MM.1S (cell line): ENCODE measurements around the gene PDE6G.

Source experiments
- DNase-seq: peaks from one replicate; pipeline ENCODE4 v3.0.0-alpha.2; 2015
- H2AFZ ChIP-seq: fragments of 300-600 bp; sonication (generic); 2 replicates; pipeline ENCODE4 v1.6.0; 2016; ENCODE audit warnings: antibody characterized with exemption, low read length
- H3F3A ChIP-seq: fragments of 300-600 bp; sonication (generic); 2 replicates; pipeline ENCODE4 v1.6.1; 2016; ENCODE audit warnings: mild to moderate bottlenecking, antibody characterized with exemption, low read length, moderate library complexity, mixed read lengths; ENCODE audit not compliant: insufficient read depth
- H3K27ac ChIP-seq: fragments of 300-600 bp; sonication (generic); 2 replicates; pipeline ENCODE4 v1.5.1; 2016; ENCODE audit warnings: mild to moderate bottlenecking, low read length
- H3K27me3 ChIP-seq: fragments of 300-600 bp; sonication (generic); replicated peaks from 2 replicates; pipeline ENCODE4 v1.6.0; 2016; ENCODE audit warnings: low read length; ENCODE audit not compliant: insufficient read depth
- H3K36me3 ChIP-seq: fragments of 300-600 bp; sonication (generic); replicated peaks from 2 replicates; pipeline ENCODE4 v1.6.1; 2016; ENCODE audit warnings: mild to moderate bottlenecking, low read length, mixed read lengths; ENCODE audit not compliant: insufficient read depth
- H3K4me1 ChIP-seq: fragments of 300-600 bp; sonication (generic); 2 replicates; pipeline ENCODE4 v1.6.1; 2016; ENCODE audit warnings: low read length, mixed read lengths
- H3K4me2 ChIP-seq: fragments of 300-600 bp; sonication (generic); 2 replicates; pipeline ENCODE4 v1.6.0; 2016; ENCODE audit warnings: low read depth, low read length
- H3K4me3 ChIP-seq: fragments of 300-600 bp; sonication (generic); 2 replicates; pipeline ENCODE4 v1.5.1; 2016; ENCODE audit warnings: low read length, mixed read lengths
- H3K79me2 ChIP-seq: fragments of 300-600 bp; sonication (generic); 2 replicates; pipeline ENCODE4 v1.6.1; 2016; ENCODE audit warnings: mixed run types, low read length, mixed read lengths
- H3K9ac ChIP-seq: fragments of 300-600 bp; sonication (generic); 2 replicates; pipeline ENCODE4 v1.6.1; 2016; ENCODE audit warnings: low read length, mixed read lengths
- H3K9me2 ChIP-seq: fragments of 300-600 bp; sonication (generic); replicated peaks from 2 replicates; pipeline ENCODE4 v1.6.1; 2016; ENCODE audit warnings: mild to moderate bottlenecking, low read length, mixed read lengths; ENCODE audit not compliant: insufficient read depth
- H3K9me3 ChIP-seq: fragments of 300-600 bp; sonication (generic); replicated peaks from 2 replicates; pipeline ENCODE4 v1.6.1; 2016; ENCODE audit warnings: mild to moderate bottlenecking, low read length, mixed read lengths; ENCODE audit not compliant: insufficient read depth
- H4K20me1 ChIP-seq: fragments of 300-600 bp; sonication (generic); 2 replicates; pipeline ENCODE4 v1.6.1; 2016; ENCODE audit warnings: mild to moderate bottlenecking, low read length, moderate library complexity, mixed read lengths; ENCODE audit not compliant: insufficient read depth
- CTCF ChIP-seq: fragments of 300-600 bp; sonication (generic); IDR thresholded peaks from 2 replicates; pipeline ENCODE4 v1.5.1; 2016; ENCODE audit warnings: antibody characterized with exemption, low read length, mixed read lengths
- EZH2 ChIP-seq: fragments of 300-600 bp; sonication (generic); optimal IDR thresholded peaks from 2 replicates; pipeline ENCODE3; 2017; ENCODE audit warnings: low read depth, mild to moderate bottlenecking, antibody characterized with exemption, low read length, mixed read lengths
- EZH2phosphoT487 ChIP-seq: fragments of 300-600 bp; sonication (generic); IDR thresholded peaks from 2 replicates; pipeline ENCODE4 v1.6.1; 2018; ENCODE audit warnings: antibody characterized with exemption, low read length

Gene PDE6G

DNA sequence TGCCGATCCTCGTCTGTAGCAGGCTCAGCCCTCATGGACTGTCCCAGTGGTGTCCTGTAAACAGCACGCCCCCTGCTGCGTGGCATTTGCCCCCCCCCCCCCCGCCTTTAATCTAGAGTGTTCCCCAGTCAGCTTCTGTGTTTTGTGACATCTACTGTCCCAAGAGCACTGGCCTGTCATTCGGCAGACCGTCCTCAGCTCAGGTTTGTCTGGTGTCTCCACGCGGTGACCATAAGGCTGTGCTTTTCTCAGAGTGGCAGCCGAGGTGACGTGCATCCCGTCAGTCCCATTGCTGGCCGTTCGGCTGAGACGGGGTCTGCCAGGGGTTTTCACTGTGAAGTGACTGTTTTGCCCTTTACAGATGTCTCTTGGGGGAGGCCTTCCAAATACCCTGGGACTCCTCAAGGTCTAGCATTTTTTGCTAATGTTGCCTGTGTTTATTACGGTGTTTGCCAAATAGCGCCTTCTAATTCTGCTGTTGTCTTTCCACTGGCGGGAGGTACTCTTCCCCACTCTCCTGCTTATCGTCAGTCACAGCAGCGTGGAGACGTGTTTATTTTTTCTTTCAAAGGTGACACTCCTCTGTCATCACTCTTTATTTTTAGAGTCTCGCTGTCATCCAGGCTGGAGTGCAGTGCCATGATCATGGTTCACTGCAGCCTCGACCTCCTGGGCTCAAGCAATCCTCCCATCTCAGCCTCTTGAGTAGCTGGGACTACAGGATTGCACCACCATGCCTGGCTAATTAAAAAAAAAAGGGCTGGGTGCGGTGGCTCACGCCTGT lies 41.1 kb upstream of the PDE6G start:
- Histone ChIP-seq H3K9me2 (no peaks in the 10 kb centered on the region), H4K20me1 (no peaks in the 10 kb centered on the region; the same call in 1 of the 2 replicates), H3K9ac (no peak overlapping the region), H3K36me3 (no peaks in the 10 kb centered on the region; the same call in 1 of the 2 replicates), H2AFZ (no peak overlapping the region), H3K9me3 (no peaks in the 10 kb centered on the region), H3K79me2 (peaks cover 45% of the 10 kb centered on the region), H3K27me3 (no peaks in the 10 kb centered on the region), H3K4me2 (no peak overlapping the region), H3F3A (peaks cover 12% of the 10 kb centered on the region), H3K27ac (no peak overlapping the region), H3K4me1 (peaks cover 10% of the 10 kb centered on the region), H3K4me3 (no peak overlapping the region)
- no peak for TF ChIP-seq EZH2
- TF ChIP-seq EZH2phosphoT487: no peak
- no peak for TF ChIP-seq CTCF
- no peak for DNase-seq

DNA sequence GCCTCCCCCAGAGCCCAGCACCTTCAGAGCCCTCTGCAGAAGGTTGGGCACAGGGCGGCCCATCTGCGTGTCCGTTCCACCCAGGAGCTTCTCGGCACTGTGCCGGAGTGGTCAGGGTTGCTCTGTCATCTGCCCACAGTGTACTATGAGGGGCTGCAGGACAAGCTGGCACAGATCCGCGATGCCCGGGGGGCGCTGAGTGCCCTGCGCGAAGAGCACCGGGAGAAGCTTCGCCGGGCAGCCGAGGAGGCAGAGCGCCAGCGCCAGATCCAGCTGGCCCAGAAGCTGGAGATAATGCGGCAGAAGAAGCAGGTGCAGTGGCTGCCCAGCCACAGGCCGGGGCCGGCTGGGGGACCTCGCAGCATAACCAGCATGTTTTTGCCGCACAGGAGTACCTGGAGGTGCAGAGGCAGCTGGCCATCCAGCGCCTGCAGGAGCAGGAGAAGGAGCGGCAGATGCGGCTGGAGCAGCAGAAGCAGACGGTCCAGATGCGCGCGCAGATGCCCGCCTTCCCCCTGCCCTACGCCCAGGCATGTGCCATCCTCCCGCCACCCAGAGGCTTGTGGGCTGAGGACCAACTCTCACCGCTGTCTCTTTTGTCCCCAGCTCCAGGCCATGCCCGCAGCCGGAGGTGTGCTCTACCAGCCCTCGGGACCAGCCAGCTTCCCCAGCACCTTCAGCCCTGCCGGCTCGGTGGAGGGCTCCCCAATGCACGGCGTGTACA lies 40.0 kb upstream of the PDE6G start:
- no peak for TF ChIP-seq CTCF
- TF ChIP-seq EZH2: no peak
- TF ChIP-seq EZH2phosphoT487: no peak
- Histone ChIP-seq H3K36me3 (peaks cover 4% of the 10 kb centered on the region), H3K9me3 (no peaks in the 10 kb centered on the region)

GRCh38 chr17:81695801-81696200 lies 39.5 kb upstream of the PDE6G start:
- Histone ChIP-seq H3F3A (no peaks in the 10 kb centered on the region), H3K9ac (no peak overlapping the region), H3K27ac (no peak overlapping the region), H3K9me2 (no peaks in the 10 kb centered on the region), H4K20me1 (no peaks in the 10 kb centered on the region), H3K36me3 (peaks cover 4% of the 10 kb centered on the region; the same call in 1 of the 2 replicates), H2AFZ (no peak overlapping the region), H3K27me3 (no peaks in the 10 kb centered on the region), H3K4me3 (no peak overlapping the region), H3K4me1 (no peaks in the 10 kb centered on the region), H3K9me3 (no peaks in the 10 kb centered on the region), H3K79me2 (peaks cover 36% of the 10 kb centered on the region), H3K4me2 (no peak overlapping the region)
- TF ChIP-seq EZH2phosphoT487 (no peak), CTCF (no peak), EZH2 (no peak)
- DNase-seq: no peak

More for the DNA sequence above, 40.0 kb upstream of the PDE6G start:
- Histone ChIP-seq H3K4me1 (peaks cover 6% of the 10 kb centered on the region), H3K27me3 (no peaks in the 10 kb centered on the region), H2AFZ (no peak overlapping the region), H3K9me2 (no peaks in the 10 kb centered on the region), H3K4me3 (no peak overlapping the region), H3K27ac (no peak overlapping the region), H3K4me2 (no peak overlapping the region), H3K79me2 (peaks cover 39% of the 10 kb centered on the region), H3F3A (peaks cover under 1% of the 10 kb centered on the region; the same call in 1 of the 2 replicates), H3K9ac (no peak overlapping the region), H4K20me1 (no peaks in the 10 kb centered on the region; the same call in 1 of the 2 replicates)
- DNase-seq: no peak
